Panc1 (cell line): ENCODE results near the gene EYA2. TPM values are rescaled to one million over a fixed set of nuclear protein-coding genes. Genes with fewer than 3 reads are reported as not detected.

Experiments used
- ATAC-seq: fragments of 200-7000 bp; cut with Tn5 transposase; 2 replicates; pipeline ENCODE4 v1.9.1; 2020; ENCODE audit warnings: mild to moderate bottlenecking, moderate library complexity
- BruUV-seq: library from RNA; stranded (reverse); fragments of 400-500 nt; replicated peaks from 2 replicates; lab custom pipeline; 2021; lab: Mats Ljungman, UMichigan
- CTCF ChIA-PET: fragments of 300-600 bp; sonication (Branson Sonifier 250); formaldehyde crosslinking; loops from one replicate; lab custom pipeline; 2022; ENCODE audit warnings: antibody characterized with exemption; lab: Charles Lee
- POLR2A ChIA-PET: fragments of 300-600 bp; sonication (Branson Sonifier 250); formaldehyde crosslinking; loops from one replicate; lab custom pipeline; 2022; ENCODE audit warnings: antibody characterized with exemption; lab: Charles Lee
- DNase-seq: peaks from one replicate; pipeline ENCODE4 v3.0.0-alpha.2; 2010; ENCODE audit warnings: low read depth, low spot score
- H3K27ac ChIP-seq: 2 replicates; pipeline ENCODE4 v1.5.1; 2011; ENCODE audit warnings: mild to moderate bottlenecking, low read length, inconsistent platforms
- H3K27me3 ChIP-seq: fragments of 200-500 bp; sonication (Bioruptor generic); 2 replicates; pipeline ENCODE4 v1.6.0; 2014; ENCODE audit warnings: low read length, inconsistent platforms; ENCODE audit not compliant: control insufficient read depth, insufficient read depth
- H3K36me3 ChIP-seq: fragments of 200-500 bp; sonication (Bioruptor generic); 2 replicates; pipeline ENCODE4 v1.5.1; 2014; ENCODE audit warnings: inconsistent platforms, mild to moderate bottlenecking, low read length, moderate library complexity; ENCODE audit not compliant: control insufficient read depth, insufficient read depth
- H3K4me1 ChIP-seq: 2 replicates; pipeline ENCODE4 v1.5.1; 2011; ENCODE audit warnings: inconsistent platforms, mild to moderate bottlenecking, low read length, moderate library complexity; ENCODE audit not compliant: control insufficient read depth, insufficient read depth
- H3K4me3 ChIP-seq, 2 experiments: 2 replicates each; pipeline ENCODE4 v1.5.1; 2011 to 2012; ENCODE audit warnings: low read depth in 2 of 2, low read length in 2 of 2, mild to moderate bottlenecking in 2 of 2, inconsistent platforms in 1 of 2, moderate library complexity in 1 of 2
- H3K9me3 ChIP-seq: fragments of 200-500 bp; sonication (Bioruptor generic); 2 replicates; pipeline ENCODE4 v1.5.1; 2014; ENCODE audit warnings: low read depth, mild to moderate bottlenecking, inconsistent platforms, low read length, moderate library complexity; ENCODE audit not compliant: control insufficient read depth, insufficient read depth
- CTCF ChIP-seq: fragments of 450-650 bp; IDR thresholded peaks from 2 replicates; pipeline ENCODE4 v1.5.1; 2017; ENCODE audit warnings: mild to moderate bottlenecking
- POLR2AphosphoS5 ChIP-seq: IDR thresholded peaks from 2 replicates; pipeline ENCODE4 v1.6.1; 2012; ENCODE audit warnings: mild to moderate bottlenecking, low read depth, low read length, moderate library complexity
- REST ChIP-seq, 2 experiments: IDR thresholded peaks; 2 replicates each; pipeline ENCODE4 v1.6.1; 2011 to 2012; ENCODE audit warnings: low read depth in 2 of 2, control low read depth in 1 of 2, low read length in 1 of 2, mild to moderate bottlenecking in 1 of 2, moderate library complexity in 1 of 2; ENCODE audit not compliant: insufficient read depth in 1 of 2
- TCF7L2 ChIP-seq: IDR thresholded peaks from 2 replicates; pipeline ENCODE4 v1.6.1; 2011; ENCODE audit warnings: mild to moderate bottlenecking, low read depth, low read length, inconsistent platforms
- in situ Hi-C: cut with HindIII; loops from 2 replicates; pipeline ENCODE4 v1.10.0; 2016; ENCODE audit warnings: low sequenced_read_pairs, low pct_unique_long_range_greater_than_20kb
- intact Hi-C: fragments of 100-400 bp; cut with micrococcal nuclease; formaldehyde crosslinking; loops from one replicate; pipeline ENCODE4 v1.10.0; 2022; ENCODE audit not compliant: unreplicated experiment
- total RNA-seq: library from RNA; stranded (reverse); gene quantifications from one replicate; pipeline ENCODE4 v1.2.1, GENCODE V29; 2021; ENCODE audit not compliant: unreplicated experiment

EYA2 gene
- total RNA-seq, 1 experiment from 2014 or later: 1.9 TPM

DNA sequence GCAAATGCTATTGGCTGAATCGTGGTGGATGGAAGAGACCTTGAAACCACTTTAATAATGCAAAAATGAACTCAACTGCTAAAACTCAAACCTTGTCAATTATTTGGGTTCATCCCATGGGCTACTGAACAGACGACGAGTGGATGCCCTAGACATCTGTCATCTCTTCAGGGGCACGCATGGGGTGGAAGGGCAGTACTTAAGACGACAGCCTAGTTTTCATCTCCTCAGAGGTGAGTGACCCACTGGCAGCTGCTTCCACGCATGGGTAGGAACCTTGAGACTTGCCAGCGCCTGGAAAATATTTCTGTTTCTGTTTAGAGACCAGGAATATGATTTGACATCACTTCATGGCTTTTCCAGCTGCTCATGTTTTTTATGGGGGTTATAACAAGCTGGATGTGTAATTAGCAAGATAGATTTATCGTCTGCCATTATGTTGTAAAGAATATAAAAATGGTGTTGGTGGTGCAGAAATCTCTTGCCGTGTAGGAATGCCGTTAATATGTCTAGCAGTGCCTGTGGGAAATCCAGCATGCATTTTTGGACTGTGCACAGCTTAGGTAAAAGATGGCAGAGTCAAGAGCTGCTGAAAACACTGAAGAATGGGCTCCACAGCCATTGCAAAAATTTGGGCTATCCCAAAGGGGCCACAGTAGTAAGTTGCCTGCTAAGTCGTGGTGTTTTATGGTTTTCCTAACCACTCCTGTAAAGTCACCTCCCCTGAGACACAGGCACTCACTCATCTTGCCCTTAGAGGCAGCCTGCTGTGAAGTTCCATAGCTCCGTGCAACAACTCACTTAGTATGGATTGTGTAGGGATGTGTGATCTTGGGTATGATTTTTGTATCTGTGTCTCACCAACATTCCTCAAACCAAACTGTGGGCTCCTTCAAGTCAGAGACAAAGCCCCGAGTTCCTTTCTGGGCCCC is 203.3 kb downstream of the EYA2 start:
- ChIA-PET CTCF (no interaction called here), POLR2A (no interaction called here)
- no peak overlapping the region for H3K4me3 ChIP-seq
- intact Hi-C loops (no loop called here), in situ Hi-C loops (no loop called here)
- DNase-seq: no peak
- no peaks in the 10 kb centered on the region; the same call in 1 of the 2 replicates for H3K36me3 ChIP-seq
- TF ChIP-seq REST (IDR thresholded peaks at IDR 0.05; ENCODE audit: insufficient read depth in 1 of 2, low read depth in 2 of 2, low read length in 1 of 2): no peak
- ATAC-seq: no peak
- no peaks in the 10 kb centered on the region; the same call in 1 of the 2 replicates for H3K27me3 ChIP-seq
- H3K9me3 ChIP-seq: peaks cover 21% of the 10 kb centered on the region
- BruUV-seq: no TSS peak
- no peaks in the 10 kb centered on the region for H3K4me1 ChIP-seq
- H3K27ac ChIP-seq: no peak overlapping the region

DNA sequence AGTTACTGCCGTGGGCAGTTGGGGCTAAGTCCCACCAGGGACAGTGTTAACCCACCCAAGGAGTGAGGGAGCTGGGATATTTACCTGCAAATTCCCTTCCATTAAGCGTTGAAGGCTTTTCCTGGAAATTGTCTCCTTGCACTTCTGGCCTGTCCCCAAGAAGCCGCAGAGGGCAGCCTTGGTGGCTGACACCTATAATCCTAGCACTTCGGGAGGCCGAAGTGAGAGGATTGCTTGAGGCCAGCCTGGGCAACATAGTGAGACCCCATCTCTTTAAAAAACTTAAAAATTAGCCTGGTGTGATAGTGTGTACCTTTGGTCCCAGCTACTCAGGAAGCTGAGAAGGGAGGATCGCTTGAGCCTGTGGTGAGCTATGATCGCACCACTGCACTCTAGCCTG is 204.4 kb downstream of the EYA2 start:
- POLR2A ChIA-PET: no interaction called here
- Histone ChIP-seq H3K4me3 (no peak overlapping the region), H3K36me3 (no peaks in the 10 kb centered on the region; the same call in 1 of the 2 replicates), H3K4me1 (no peaks in the 10 kb centered on the region), H3K9me3 (peaks cover 21% of the 10 kb centered on the region), H3K27ac (no peak overlapping the region), H3K27me3 (no peaks in the 10 kb centered on the region; the same call in 1 of the 2 replicates)
- in situ Hi-C loops: no loop called here
- no TSS peak for BruUV-seq
- intact Hi-C loops: no loop called here
- DNase-seq: no peak
- no peak for TF ChIP-seq TCF7L2
- CTCF ChIA-PET: no interaction called here
- no peak for ATAC-seq

- Histone ChIP-seq H3K27me3 (no peaks in the 10 kb centered on the region; the same call in 1 of the 2 replicates), H3K4me1 (no peaks in the 10 kb centered on the region), H3K27ac (no peak overlapping the region), H3K36me3 (no peaks in the 10 kb centered on the region; the same call in 1 of the 2 replicates), H3K9me3 (peaks cover 21% of the 10 kb centered on the region), H3K4me3 (no peak overlapping the region)
- TF ChIP-seq CTCF (no peak), REST (IDR thresholded peaks at IDR 0.05; ENCODE audit: insufficient read depth in 1 of 2, low read depth in 2 of 2, low read length in 1 of 2) (no peak), TCF7L2 (no peak), POLR2AphosphoS5 (no peak)
- POLR2A ChIA-PET: no interaction called here
- in situ Hi-C loops: no loop called here
- intact Hi-C loops: no loop called here
- no TSS peak for BruUV-seq
- no peak for DNase-seq
- ATAC-seq: no peak
- CTCF ChIA-PET: no interaction called here
These were observed 205.3 kb downstream of the EYA2 start for GRCh38 chr20:47099825-47100441.
